ENCODE measurements around the gene PRKN.

PRKN gene

GRCh38 chr6:161943561-161943960, 784.0 kb downstream of the PRKN start:
- H3K9me3 ChIP-seq (ENCODE audit: severe bottlenecking): no peaks in the 10 kb centered on the region
- DNase-seq: peak; percentile 10
- H3K36me3 ChIP-seq: no peaks in the 10 kb centered on the region
- no peaks in the 10 kb centered on the region for H3K27me3 ChIP-seq (ENCODE audit: insufficient read depth, low read depth, severe bottlenecking)
- no peak overlapping the region for H3K27ac ChIP-seq
- no peak for TF ChIP-seq CTCF (IDR thresholded peaks at IDR 0.05; ENCODE audit: low read depth, low read length)
- H3K4me3 ChIP-seq (ENCODE audit: low read depth, low read length): no peak overlapping the region

DNA sequence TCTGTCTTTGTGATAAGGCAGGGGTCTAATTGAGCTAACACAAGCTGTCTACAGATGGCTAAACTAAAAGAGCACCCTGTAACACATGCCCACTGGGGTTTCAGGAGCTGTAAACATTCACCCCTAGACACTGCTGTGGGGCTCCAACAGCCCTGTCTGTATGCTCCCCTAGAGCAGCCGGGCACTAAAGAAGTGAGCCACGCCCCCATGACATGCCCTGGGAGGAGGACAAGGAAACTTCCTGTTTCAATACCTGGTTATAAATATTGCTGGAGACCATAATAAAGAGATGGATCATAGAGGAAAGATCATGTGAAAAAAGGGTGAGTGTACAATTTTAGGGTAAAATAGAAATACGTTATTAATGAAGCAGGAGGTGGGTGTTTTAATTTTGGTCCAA, 786.0 kb downstream of the PRKN start:
- Histone ChIP-seq H3K9me3 (ENCODE audit: severe bottlenecking) (no peaks in the 10 kb centered on the region), H3K4me3 (ENCODE audit: low read depth, low read length) (no peak overlapping the region), H3K27ac (no peak overlapping the region), H3K36me3 (no peaks in the 10 kb centered on the region), H3K27me3 (ENCODE audit: insufficient read depth, low read depth, severe bottlenecking) (no peaks in the 10 kb centered on the region)
- DNase-seq: no peak
- no peak for TF ChIP-seq CTCF (IDR thresholded peaks at IDR 0.05; ENCODE audit: low read depth, low read length)

- Histone ChIP-seq H3K27ac (no peak overlapping the region), H3K9me3 (ENCODE audit: severe bottlenecking) (no peaks in the 10 kb centered on the region), H3K4me3 (ENCODE audit: low read depth, low read length) (no peak overlapping the region), H3K36me3 (no peaks in the 10 kb centered on the region), H3K27me3 (ENCODE audit: insufficient read depth, low read depth, severe bottlenecking) (no peaks in the 10 kb centered on the region)
- DNase-seq: no peak
- no peak for TF ChIP-seq CTCF (IDR thresholded peaks at IDR 0.05; ENCODE audit: low read depth, low read length)
These were observed 787.0 kb downstream of the PRKN start for GRCh38 chr6:161940519-161940918.

DNA sequence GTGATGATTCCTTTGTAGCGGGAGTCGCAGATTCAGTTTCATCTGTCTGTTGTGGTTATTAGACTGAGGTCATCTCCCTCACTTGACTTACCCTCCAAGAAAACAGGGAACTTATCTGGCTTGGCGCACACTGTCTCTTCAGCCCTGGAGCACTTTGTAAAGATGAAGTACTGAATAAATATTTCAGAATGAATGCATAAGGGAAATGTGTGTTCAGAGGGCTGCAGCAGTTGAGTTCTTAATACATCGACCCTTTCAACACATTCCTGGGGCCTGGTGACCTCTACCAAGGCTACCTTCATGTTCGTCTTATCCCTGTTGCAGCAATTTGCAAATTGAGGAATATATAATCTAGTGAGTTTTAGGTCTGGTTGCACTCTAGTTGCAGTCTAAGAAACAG, 801.2 kb downstream of the PRKN start:
- H3K9me3 ChIP-seq (ENCODE audit: severe bottlenecking): no peaks in the 10 kb centered on the region
- TF ChIP-seq CTCF (IDR thresholded peaks at IDR 0.05; ENCODE audit: low read depth, low read length): no peak

GRCh38 chr6:161924516-161925116, 803.0 kb downstream of the PRKN start:
- no peak overlapping the region for H3K4me3 ChIP-seq (ENCODE audit: low read depth, low read length)
- H3K9me3 ChIP-seq (ENCODE audit: severe bottlenecking): no peaks in the 10 kb centered on the region
- no peaks in the 10 kb centered on the region for H3K36me3 ChIP-seq
- DNase-seq: no peak
- no peak overlapping the region for H3K27ac ChIP-seq
- no peaks in the 10 kb centered on the region for H3K27me3 ChIP-seq (ENCODE audit: insufficient read depth, low read depth, severe bottlenecking)
- no peak for TF ChIP-seq CTCF (IDR thresholded peaks at IDR 0.05; ENCODE audit: low read depth, low read length)

More for the DNA sequence above, 801.2 kb downstream of the PRKN start:
- Histone ChIP-seq H3K27me3 (ENCODE audit: insufficient read depth, low read depth, severe bottlenecking) (no peaks in the 10 kb centered on the region), H3K36me3 (no peaks in the 10 kb centered on the region), H3K4me3 (ENCODE audit: low read depth, low read length) (no peak overlapping the region), H3K27ac (no peak overlapping the region)
- no peak for DNase-seq

DNA sequence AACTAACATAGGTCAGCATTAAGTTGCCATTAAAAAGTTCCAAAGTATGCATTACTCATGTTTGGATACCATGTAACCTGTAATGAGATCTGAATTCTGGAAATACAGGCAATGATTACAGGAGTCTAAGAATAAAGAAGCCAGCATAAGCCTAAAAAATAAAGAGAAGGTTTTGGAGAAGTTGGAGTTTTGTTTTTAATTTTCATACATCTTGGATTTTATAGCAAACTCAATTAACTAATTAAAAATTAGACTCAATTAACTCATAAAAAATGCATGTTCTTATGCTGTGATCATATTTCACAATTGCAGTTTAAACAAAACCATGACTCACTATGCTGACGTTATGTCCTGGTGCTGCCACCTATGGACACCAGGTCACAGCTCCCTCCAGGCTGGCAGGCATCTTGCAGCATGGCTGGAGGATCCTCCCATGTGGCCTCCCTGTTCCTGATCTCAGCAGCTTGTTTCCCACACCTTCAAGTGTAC, 804.9 kb downstream of the PRKN start:
- no peaks in the 10 kb centered on the region for H3K27me3 ChIP-seq (ENCODE audit: insufficient read depth, low read depth, severe bottlenecking)
- no peaks in the 10 kb centered on the region for H3K36me3 ChIP-seq
- peak; percentile 77 for TF ChIP-seq CTCF (IDR thresholded peaks at IDR 0.05; ENCODE audit: low read depth, low read length)
- H3K9me3 ChIP-seq (ENCODE audit: severe bottlenecking): no peaks in the 10 kb centered on the region
- H3K4me3 ChIP-seq (ENCODE audit: low read depth, low read length): no peak overlapping the region
- peak; percentile 79 for DNase-seq
- H3K27ac ChIP-seq: no peak overlapping the region
